ENCODE data around the gene TFIP11. TPM values are rescaled to one million over a fixed set of nuclear protein-coding genes. Genes with fewer than 3 reads are reported as not detected.

TFIP11 gene
- total RNA-seq, 1 donor from 2014 or later: 28.4 TPM

- ATAC-seq (peak; percentile 81 to 89), DNase-seq (no peak)
- Histone ChIP-seq H3K4me1 (no peaks in the 10 kb centered on the region), H3K4me3 (no peak overlapping the region), H3K27ac (no peak overlapping the region), H3K27me3 (ENCODE audit: low read depth) (no peaks in the 10 kb centered on the region), H3K9me3 (no peaks in the 10 kb centered on the region), H3K36me3 (peaks cover 97% of the 10 kb centered on the region)
- intact Hi-C loops (cut with DNase I): no loop called here
- TF ChIP-seq, protein P1, sequence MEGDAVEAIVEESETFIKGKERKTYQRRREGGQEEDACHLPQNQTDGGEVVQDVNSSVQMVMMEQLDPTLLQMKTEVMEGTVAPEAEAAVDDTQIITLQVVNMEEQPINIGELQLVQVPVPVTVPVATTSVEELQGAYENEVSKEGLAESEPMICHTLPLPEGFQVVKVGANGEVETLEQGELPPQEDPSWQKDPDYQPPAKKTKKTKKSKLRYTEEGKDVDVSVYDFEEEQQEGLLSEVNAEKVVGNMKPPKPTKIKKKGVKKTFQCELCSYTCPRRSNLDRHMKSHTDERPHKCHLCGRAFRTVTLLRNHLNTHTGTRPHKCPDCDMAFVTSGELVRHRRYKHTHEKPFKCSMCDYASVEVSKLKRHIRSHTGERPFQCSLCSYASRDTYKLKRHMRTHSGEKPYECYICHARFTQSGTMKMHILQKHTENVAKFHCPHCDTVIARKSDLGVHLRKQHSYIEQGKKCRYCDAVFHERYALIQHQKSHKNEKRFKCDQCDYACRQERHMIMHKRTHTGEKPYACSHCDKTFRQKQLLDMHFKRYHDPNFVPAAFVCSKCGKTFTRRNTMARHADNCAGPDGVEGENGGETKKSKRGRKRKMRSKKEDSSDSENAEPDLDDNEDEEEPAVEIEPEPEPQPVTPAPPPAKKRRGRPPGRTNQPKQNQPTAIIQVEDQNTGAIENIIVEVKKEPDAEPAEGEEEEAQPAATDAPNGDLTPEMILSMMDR (IDR thresholded peaks at IDR 0.05): no peak
Measured at GRCh38 chr22:26471522-26471921, 40.8 kb downstream of the TFIP11 start.

DNA sequence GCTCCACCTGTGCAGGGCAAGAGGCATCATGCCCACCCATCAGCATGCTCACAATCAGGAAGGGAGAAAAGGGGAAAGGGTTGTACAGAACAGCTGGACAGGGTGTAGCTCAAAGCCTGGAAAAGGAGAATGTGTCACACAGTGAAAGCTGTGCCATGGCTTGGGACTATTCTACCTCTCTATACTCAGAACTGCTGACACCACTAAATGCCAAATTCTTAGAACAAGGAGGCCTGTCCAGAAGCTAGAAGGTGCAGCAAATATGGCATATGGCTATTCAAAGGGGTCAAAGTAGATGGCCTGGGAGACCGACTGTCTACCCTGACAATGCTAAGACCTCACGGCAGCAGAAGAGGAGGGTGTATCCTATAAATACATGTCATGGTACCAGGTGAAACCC is 41.5 kb downstream of the TFIP11 start:
- TF ChIP-seq, protein P1 (IDR thresholded peaks at IDR 0.05): no peak
- DNase-seq (no peak), ATAC-seq (no peak)
- Histone ChIP-seq H3K4me1 (no peaks in the 10 kb centered on the region), H3K27me3 (ENCODE audit: low read depth) (no peaks in the 10 kb centered on the region), H3K4me3 (no peak overlapping the region), H3K9me3 (no peaks in the 10 kb centered on the region), H3K36me3 (peaks cover 97% of the 10 kb centered on the region), H3K27ac (no peak overlapping the region)
- intact Hi-C loops (cut with DNase I): no loop called here

DNA sequence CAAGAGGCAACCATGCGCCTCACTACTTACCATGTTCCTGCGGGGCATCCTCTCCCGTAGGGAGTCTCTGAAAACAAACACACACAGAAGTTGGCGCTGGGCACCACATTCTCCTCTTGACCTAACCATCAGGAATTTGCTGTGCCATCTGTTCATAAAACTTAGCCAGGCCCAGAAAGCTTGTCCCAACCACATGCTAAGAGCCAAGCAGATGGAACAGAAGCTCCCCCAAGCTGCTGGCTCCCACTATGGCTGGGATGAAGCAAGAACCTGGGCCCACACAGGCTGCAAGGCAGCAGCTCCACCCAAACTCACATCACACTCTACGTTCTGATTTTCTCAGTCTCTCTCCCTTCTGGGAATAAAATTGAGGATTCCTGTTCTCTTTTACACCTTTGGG is 46.1 kb downstream of the TFIP11 start:
- H3K4me3 ChIP-seq: no peak overlapping the region
- H3K27me3 ChIP-seq (ENCODE audit: low read depth): no peaks in the 10 kb centered on the region
- H3K4me1 ChIP-seq: no peaks in the 10 kb centered on the region
- ATAC-seq (no peak), DNase-seq (no peak)
- H3K9me3 ChIP-seq: no peaks in the 10 kb centered on the region
- no peak overlapping the region for H3K27ac ChIP-seq
- peaks cover 99% of the 10 kb centered on the region for H3K36me3 ChIP-seq
- intact Hi-C loops (cut with DNase I): no loop called here
- TF ChIP-seq, protein P1 (IDR thresholded peaks at IDR 0.05): no peak

DNA sequence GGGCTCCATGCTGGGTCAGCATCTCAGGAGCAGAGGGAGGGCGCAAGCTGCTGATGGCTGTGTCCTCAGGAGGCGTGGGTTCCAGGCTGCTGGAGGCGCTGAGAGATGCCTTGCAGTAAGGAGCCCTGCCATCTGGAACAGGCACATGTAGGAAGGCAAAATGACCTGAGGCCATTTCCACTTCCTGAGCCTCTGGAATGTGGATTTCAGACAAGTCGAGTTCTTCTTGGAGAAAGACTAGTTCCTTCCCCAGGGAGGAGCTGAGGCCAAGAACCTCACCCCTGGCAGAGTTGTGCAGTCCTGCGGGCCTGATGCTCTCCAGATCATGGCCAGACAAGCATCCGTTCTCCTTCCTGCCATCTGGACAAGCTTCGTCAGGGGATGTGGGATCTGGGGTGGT is 48.0 kb downstream of the TFIP11 start:
- TF ChIP-seq, protein P1 (IDR thresholded peaks at IDR 0.05): no peak
- DNase-seq: no peak
- Histone ChIP-seq H3K4me1 (no peaks in the 10 kb centered on the region), H3K4me3 (no peak overlapping the region), H3K27me3 (ENCODE audit: low read depth) (no peaks in the 10 kb centered on the region), H3K27ac (no peak overlapping the region), H3K36me3 (peaks cover 98% of the 10 kb centered on the region), H3K9me3 (no peaks in the 10 kb centered on the region)
- intact Hi-C loops (cut with DNase I): no loop called here
- no peak for ATAC-seq

GRCh38 chr22:26463688-26464087 is 48.6 kb downstream of the TFIP11 start:
- Histone ChIP-seq H3K36me3 (peaks cover 98% of the 10 kb centered on the region), H3K4me1 (no peaks in the 10 kb centered on the region), H3K27me3 (ENCODE audit: low read depth) (no peaks in the 10 kb centered on the region), H3K9me3 (no peaks in the 10 kb centered on the region), H3K4me3 (no peak overlapping the region), H3K27ac (no peak overlapping the region)
- peak in 1 of 2 donors; percentile 26 for ATAC-seq
- no peak for DNase-seq
- TF ChIP-seq, protein P1 (IDR thresholded peaks at IDR 0.05): no peak
- intact Hi-C loops (cut with DNase I): no loop called here
